Embryonic facial prominence (tissue), 1 donor: ENCODE results near the gene COCH.
"Not testable (repeated sequence)": the region's sequence is repeated elsewhere in the genome, so short reads cannot be mapped to it uniquely, and the experiment has no call there.

ENCODE experiments used
- DNase-seq: peaks from one replicate; pipeline ENCODE4 v3.0.0-alpha.2; 2016; ENCODE audit errors: extremely low spot score

Gene COCH

GRCh38 chr14:30875788-30876053, 1.4 kb downstream of the COCH start:
- DNase-seq: no peak

- no peak for DNase-seq
Measured at GRCh38 chr14:30876692-30877091, 2.3 kb downstream of the COCH start.

- DNase-seq: no peak
Measured at GRCh38 chr14:30882431-30882830, 8.1 kb downstream of the COCH start.

GRCh38 chr14:30883508-30884294, 9.3 kb downstream of the COCH start:
- no peak for DNase-seq

- no peak for DNase-seq
Measured at GRCh38 chr14:30884901-30885300, 10.5 kb downstream of the COCH start.

GRCh38 chr14:30885840-30886740, 11.7 kb downstream of the COCH start:
- DNase-seq: no peak

GRCh38 chr14:30888480-30889243, 14.3 kb downstream of the COCH start:
- no peak for DNase-seq

GRCh38 chr14:30889244-30889594, 14.9 kb downstream of the COCH start:
- no peak for DNase-seq

GRCh38 chr14:30893819-30894218, 19.5 kb downstream of the COCH start:
- DNase-seq: no peak

GRCh38 chr14:30894923-30895515, 20.7 kb downstream of the COCH start:
- no peak for DNase-seq

GRCh38 chr14:30896435-30896834, 22.1 kb downstream of the COCH start:
- DNase-seq: no peak

- DNase-seq: not testable (repeated sequence)
Measured at GRCh38 chr14:30897121-30897520, 22.8 kb downstream of the COCH start.

- no peak for DNase-seq
Measured at GRCh38 chr14:30903285-30904124, 29.1 kb downstream of the COCH start.

GRCh38 chr14:30906752-30907658, 32.6 kb downstream of the COCH start:
- DNase-seq: no peak

GRCh38 chr14:30907659-30908057, 33.3 kb downstream of the COCH start:
- no peak for DNase-seq

GRCh38 chr14:30908826-30909225, 34.5 kb downstream of the COCH start:
- DNase-seq: no peak

GRCh38 chr14:30914812-30915211, 40.5 kb downstream of the COCH start:
- no peak for DNase-seq

- no peak for DNase-seq
Measured at GRCh38 chr14:30915596-30915995, 41.2 kb downstream of the COCH start.

GRCh38 chr14:30921305-30921704, 46.9 kb downstream of the COCH start:
- no peak for DNase-seq

GRCh38 chr14:30921788-30922187, 47.4 kb downstream of the COCH start:
- no peak for DNase-seq
